ENCODE measurements around the gene LMX1B.

The LMX1B gene

DNA sequence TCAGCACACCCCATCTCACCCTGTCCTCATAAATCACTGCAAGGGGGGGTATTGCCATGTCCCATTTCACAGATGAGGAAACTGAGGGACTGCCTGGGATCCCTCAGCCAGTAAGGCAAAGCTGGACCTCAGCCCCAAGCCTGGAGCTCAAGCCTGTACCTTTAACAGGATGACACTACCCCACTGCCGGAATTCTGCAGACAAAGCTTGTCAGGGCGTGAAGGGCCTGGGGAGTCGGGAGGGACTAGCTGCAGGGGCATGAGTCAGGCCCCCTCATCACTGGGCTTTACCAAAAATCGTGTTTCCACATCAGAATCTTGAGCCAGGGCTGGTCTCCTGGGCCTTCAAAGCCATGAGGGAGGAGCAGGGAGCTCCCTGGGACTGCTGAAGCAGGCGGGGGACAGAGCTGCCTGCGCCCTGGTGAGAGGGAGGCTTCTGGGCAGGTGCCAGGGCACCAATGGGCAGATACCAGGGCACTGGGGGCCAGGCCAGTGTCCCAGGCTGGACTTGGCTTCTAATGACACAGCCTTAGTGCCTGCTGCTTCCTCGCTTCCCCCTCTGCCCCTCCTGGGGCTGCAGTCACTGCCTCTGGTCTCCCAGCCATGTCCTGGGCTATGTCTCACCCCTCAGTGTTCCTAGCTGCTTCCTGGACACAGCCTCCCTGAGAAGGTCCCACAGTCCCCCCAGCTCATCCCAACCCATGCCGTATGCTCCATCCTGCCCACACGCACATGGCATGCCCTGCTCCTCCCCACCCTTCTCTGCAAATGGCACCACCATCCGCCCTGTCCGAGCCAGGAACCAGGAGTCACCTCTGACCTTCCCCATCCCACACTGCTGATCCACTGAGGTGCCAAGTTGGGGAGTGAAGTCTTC lies 80.7 kb downstream of the LMX1B start:
- DNase-seq, result no peak

DNA sequence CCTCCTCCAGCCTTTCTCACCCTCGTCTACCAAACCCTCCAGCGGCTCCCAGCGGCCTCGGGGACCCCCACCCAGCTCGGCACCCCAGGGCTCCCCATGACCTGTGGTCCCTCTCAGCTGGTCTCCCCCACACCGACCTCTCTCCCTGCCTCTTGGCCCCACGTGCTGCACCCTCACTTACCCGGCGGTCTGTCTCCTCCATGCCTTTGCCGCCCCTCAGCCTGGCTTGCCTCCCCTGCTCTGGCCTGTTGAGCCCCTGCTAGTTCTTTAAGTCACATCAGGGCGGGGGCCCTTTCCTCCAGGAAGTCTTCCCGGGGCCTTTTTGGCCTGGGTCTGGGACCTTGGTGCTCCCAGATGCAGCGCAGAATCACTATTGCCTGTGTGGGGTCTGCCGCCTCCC lies 81.5 kb downstream of the LMX1B start:
- DNase-seq, result no peak

DNA sequence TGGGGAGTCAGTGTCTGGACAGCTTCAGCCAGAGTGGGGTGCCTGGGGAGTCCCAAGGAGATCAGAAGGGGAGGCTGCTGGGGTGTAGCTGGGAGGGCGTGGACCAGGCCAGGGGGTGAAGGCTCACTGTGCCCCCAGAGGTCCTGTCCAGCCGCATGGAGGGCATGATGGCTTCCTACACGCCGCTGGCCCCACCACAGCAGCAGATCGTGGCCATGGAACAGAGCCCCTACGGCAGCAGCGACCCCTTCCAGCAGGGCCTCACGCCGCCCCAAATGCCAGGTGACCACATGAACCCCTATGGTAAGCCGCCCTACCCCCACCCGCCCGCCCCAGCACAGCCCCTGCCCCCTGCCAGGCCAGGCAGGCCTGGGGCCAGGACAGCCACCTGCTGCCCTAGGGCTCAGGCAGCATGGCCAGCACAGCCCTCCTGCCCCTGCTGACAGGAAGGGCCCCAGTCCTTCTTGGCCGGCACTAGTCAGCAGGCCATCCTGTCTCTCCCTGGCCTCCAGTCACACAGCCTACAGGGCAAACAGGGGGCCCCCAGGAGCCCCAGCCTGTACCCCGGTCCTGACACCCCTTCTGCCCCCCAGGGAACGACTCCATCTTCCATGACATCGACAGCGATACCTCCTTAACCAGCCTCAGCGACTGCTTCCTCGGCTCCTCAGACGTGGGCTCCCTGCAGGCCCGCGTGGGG lies 82.1 kb downstream of the LMX1B start:
- no peak for DNase-seq

DNA sequence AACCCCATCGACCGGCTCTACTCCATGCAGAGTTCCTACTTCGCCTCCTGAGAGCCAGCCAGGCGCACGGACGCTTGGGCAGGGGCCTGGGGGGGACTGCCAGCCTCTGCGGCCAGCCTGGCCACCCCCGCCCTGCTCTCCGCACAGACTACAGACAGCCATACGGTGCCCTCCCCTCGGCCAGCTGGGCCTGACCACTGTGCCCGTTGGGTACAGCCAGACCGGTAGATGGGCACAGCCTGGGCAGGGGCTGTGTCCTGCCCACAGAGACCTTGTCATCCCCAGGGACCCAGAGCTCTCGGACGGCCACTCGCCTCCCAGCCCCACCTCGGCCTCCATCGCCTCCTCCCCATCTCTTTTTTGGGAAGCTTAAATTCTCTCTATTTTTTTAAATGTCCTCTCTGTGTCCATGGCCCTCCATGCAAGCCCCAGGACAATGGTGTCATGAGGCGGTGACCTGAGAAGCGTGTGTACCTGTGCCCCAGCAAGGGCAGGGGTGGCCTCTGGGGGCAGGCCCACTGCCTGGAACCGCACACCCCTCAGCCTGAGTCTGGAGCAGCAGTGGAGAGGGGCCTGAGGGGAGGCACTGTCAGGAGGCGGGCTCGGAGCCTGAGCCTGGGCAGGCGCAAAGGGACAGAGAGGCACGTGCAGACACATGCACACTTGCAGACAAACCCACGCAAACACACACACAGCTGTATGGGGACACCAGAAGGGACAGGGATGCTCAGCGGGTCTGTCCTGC lies 82.8 kb downstream of the LMX1B start:
- no peak for DNase-seq

DNA sequence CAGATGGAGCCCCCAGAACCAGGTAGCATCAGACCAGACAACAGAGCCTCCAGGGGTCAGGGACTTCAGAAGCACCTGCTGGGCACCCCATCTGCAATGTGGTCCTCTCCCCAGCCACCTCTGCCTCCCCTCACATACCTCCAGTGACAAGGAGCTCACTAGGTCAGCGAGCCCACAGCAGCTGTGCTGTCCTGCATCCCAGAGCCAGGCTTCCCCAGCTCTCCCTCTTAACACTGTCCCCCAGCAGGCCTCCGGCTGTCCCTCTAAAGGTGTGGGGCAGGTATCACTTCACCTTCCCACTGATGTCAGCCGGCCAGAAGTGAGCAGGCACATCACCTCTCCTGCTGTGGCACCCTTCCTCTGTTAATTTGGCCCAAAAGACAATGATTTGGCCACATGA lies 83.6 kb downstream of the LMX1B start:
- no peak for DNase-seq

DNA sequence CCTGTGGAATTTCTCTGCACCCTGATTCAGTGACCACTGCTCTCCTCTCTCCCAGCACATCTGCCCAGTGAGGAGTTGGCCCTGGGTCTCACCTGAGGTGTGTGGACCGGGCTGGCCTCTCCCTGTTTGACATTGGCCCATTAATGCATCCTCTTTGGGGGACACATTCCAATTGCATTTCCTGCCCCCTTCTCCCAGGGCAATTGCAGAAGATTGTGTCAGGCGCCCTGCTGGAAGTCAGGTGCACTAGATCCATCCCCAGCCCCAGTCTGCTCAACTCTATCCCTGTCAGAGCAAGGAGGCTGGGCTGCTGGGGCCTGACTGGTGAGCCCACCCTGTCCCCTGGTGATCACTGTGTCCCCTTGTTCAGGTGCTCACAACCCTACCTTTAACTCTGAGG lies 84.5 kb downstream of the LMX1B start:
- no peak for DNase-seq

DNA sequence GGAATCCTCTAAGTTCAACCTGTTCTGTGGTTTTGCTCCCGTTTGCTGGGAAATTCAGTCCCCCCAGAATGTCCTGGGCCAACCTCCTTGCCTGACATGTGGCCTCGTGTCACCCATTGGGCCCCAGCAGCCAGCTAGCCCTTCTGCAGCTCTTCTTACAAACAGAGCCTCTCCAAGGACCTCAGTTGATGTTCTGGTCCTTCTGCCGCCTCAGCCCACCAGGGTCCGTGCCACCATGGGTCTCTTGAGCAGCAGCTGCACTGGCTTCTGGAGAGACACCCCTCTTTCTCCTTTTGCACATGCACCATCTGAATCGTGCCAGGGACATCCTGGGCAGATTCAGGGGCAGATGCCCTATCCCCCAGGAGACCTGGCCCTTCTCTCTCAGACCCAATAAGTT lies 85.0 kb downstream of the LMX1B start:
- DNase-seq, result no peak

DNA sequence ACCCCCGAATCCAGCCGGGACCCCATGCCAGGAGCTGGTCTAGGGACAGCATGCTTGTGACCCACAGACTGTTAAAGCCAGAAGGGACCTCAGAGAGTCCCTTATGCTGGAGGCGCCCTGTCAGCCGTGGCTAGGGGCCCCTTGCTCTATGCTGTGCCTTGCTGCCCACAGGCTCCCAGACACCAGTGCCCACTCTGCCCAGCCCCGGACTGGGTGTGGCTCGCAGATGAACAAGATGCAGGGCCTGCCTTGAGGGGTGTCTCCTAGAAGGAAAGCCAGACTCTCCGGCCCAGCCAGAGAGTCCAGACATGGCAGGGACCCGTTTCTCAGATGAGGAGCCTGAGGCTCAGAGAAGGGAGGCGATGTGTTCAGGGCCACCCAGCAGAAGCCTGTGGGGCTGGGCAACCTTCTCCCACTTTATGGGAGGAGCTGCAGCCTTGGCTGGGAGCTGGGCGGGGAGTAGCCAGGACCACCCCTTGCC lies 85.7 kb downstream of the LMX1B start:
- DNase-seq, result no peak

DNA sequence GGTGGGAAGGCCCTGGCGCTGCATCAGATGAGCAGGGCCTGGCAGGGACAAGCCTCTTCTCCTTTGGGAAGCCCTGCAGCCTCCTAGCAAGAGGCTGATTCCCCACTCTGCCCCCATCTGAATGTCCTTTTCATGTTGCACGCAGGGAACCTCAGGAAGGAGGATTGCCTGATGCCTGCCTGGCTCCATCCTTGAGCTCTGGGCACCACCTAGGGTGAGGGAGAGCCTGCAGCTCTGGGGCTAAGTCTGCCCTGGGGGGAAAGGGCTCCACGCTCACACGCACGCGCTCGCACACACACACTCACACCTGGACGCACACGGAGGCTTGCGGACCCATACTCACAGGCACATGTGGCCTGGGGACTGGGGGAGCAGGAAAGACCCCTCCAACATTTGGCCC lies 86.6 kb downstream of the LMX1B start:
- no peak for DNase-seq

DNA sequence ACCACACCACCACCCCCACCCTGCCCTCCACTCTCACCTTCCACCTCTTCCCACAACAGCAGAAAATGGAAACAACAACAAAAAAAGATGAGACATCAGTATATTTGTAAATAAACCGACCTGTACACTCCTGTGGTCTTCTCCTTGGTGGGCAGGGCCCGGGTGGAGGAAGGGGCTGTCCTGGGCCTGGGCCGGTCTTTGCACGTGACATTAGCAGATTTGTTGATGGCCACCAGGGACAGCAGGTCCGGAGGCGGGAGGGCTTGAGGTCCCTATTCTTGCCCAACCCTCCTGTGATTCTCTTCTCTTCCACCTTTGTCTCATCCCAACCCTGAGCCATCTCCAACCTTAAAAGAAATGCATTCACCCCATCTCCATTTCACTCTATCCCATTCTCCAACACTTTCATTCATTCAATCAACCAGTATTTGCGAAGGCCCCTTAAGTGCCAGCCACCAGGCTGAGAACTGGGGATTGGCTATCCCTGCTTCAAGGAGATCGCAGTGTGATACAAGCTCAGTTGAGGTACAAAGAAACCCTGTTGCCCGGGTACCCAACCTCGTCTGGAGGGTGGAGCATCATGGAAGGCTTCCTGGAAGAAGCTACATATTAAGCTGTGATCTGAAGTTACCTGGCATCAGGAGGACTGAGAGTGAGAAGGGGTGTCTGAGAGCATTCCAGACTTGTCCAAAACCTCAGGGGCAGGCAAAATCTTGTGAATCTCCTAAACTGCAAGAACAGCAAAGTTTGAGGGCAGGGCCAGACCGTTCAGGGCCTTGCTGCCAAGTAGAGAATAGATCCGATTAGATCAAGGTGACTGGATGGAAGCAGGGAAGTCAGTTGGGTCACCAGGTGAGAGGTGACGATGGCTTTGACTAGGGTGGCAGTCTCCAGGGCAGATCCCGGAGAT lies 87.4 kb downstream of the LMX1B start:
- no peak for DNase-seq

DNA sequence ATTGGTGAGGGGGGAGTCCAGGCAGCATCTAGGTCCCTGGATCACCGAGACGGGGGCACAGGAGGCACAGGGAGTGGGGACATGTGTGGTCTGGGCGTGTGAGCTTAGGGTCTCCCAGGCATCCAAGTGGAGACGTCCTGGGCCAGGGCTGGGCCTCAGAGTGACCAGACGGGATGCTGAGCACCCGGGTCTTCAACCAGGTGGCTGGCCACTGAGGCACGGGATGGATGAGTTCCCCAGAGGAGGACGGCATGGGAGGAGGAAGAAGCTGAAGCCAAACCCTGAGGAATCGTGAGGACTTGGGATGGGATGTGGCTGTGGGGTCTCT lies 88.0 kb downstream of the LMX1B start:
- no peak for DNase-seq

DNA sequence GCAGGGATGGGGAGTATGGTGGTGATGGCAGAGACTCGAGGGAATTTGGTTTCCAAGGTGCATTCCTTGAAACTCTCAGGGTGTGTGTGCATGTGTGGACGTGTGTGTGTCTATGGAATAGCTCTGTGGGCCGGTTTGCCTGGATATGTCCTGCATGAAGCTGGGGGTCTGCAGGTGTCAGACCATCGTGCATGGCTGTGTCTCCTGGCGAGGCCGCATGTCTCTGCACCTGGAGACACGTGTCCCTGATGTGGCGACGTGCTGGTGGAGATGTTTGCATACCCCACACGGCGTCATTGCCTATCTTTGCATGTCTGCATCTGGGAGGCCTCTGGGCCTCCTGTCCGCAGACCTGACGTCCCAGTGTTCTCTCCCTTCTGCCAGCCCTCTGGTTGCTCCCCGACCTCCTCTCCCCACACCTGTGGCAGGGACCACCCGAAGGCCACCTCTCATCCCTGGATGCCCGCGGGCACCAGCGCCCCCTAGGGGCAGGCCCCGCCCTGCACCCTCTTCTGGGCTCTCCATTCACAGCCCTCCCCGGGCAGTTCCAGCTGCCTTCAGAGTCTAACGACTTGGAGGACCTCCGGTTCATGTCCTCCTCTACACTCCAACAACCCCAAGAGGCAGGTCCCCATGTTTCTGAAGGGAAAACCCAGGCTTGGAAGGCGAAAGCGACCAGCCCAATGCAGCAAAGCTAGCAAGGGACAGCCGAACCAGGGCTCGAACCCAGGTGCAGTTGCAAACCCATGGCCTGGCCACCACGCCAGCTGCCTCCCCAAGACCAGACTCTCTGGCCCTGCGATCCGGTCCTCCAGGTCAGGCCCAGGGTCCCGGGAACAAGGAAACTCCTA lies 88.6 kb downstream of the LMX1B start:
- peak in 1 of 51 donors; percentile 29 for DNase-seq

DNA sequence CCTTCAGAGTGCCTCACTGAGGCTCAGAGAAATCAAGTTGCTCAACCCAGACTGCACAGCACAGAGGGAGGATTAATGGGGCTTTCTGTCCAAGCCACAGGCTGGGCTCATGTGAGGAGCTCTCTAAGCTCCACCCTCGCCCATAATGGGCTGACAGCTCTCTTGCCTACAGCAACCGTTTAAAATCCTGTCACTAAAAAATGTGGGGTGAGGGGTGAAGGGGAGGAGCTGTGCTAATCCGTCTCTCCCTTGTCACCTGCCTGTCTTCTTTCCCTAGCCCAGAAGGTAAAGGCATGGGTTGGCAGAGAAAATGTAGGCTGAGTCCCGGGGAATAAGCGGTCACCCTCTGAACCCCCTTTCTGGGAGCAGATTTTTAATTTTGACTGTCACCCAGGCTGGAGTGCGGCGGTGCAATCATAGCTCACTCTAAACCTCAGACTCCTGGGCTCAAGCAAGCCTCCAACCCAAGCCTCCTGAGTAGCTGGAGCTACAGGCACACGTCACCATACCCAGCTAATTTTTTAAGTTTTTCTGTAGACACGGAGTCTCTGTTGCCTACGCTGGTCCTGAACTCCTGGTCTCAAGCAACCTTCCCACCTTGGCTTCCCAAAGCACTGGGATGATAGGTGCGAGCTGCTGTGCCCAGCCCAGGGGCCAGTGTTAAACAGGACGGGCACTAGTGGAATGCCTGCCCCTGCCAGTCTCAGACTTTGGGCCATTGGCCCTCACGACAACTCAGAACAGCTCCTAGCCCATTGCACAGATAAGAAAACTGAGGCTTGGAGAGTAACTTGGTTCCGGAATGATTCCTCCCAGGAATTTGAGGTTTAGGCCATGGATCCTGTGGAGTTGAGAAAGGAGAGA lies 89.5 kb downstream of the LMX1B start:
- DNase-seq, result no peak

DNA sequence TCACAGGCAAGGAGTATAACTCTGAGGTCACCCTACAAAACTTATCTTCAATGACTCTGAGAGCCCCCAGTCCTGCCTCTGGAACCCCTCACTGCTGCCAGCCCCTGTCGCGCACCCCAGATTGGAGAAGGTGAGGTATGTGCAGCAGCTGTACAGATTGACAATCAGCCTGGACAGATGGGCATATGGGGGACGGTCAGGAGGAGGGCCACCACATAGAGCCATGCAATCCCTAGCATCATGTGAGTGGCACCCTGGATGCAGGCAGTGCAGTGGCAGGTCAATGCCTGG lies 90.1 kb downstream of the LMX1B start:
- no peak for DNase-seq

DNA sequence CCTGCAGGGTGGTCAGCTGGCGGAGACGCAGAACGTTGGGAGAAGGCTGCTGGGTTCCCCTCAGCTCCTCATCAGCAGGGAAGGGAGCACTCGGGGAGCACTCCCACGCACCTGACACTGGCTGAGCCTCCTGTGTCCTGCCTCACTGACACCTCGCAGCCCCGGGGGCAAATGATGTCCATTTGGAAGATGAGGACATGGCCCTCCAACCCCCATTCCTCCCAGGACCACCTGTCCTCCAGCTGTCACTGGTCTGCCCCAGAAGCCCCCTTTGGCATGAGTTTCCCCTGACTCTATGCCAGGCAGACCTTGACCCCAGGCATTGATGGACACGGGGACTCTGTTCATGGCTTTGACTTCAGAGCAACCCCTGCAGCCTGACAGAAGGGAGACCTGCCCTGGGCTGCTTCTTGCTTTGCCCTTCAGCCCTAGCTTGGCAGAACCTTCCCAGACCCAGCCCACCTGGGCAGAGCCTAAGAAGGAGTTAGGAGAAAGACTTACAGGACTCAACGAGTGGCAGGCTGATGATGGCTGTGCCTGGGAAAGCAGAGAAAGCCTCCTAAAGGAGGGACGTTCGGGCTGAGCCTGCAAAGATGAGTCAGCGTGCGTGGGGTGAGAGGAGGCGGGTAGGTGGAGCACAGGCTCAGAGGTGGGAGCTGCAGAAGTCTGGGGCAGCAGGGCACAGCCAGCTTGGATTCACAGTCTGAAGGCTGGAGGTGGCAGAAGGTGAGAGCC lies 90.6 kb downstream of the LMX1B start:
- peak in 9 of 51 donors; percentile 12 to 79 (median 27) for DNase-seq

DNA sequence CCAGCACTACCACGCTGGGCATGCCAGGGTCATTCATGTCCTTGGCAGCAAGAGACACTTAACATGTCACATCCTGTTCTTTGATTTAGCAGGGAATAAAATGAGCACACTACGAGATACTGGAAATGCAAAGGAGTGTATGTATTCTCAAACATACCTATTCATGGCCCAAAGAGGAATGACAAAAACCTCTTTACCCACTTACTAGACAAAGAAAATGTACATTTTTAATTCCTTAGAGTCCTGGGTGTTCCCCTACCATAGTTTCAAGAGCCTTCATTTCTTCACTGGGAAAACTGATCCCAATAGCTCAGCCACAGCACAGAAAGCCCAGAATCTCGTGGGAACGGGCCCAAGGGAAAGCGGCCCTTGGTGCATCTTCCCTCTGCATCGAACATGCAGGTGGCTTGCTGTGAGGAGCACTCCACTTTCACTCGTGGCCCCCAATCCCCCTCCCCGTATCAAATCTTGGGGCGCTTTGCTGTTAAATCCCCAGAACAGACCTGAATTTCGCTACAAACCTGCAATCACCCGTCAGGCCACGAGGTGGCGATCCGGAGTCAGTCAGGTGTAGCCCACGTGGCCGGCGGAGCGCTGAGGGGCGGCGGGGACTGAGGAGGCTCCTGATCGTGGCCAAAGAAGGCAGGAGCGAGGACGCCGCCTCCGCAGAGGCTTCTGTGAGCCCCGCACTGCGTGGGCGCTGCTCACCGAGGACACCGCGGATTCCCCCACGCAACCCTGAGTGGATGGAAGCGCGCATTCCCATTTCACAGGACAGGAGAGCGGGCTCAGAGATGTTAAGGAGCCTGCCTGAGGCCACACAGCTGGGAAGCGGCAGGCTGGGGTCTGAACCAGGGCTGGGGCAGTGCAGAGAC lies 91.4 kb downstream of the LMX1B start:
- DNase-seq, result peak in 45 of 51 donors; percentile 15 to 83 (median 59)
